Aorta (tissue), 5 donors: Measurements from ENCODE around the gene APCDD1. TPM values are rescaled to one million over a fixed set of nuclear protein-coding genes. Genes with fewer than 3 reads are reported as not detected.
"Not testable (repeated sequence)": the region's sequence is repeated elsewhere in the genome, so short reads cannot be mapped to it uniquely, and the experiment has no call there.

ENCODE experiments used
- ATAC-seq: fragments of 200-7000 bp; cut with Tn5 transposase; one replicate; pipeline ENCODE4 v1.9.1; 2022; ENCODE audit warnings: moderate library complexity; ENCODE audit not compliant: low FRiP score
- DNase-seq, 2 donors: peaks; one replicate each; pipeline ENCODE4 v3.0.0-alpha.2; 2020
- H3K27ac ChIP-seq, 2 donors: one replicate each; pipeline ENCODE4 v1.5.1; 2013; ENCODE audit warnings: low read length in 2 of 2, mild to moderate bottlenecking in 2 of 2, moderate library complexity in 2 of 2, control low read depth in 1 of 2, inconsistent platforms in 1 of 2, low read depth in 1 of 2
- H3K27me3 ChIP-seq, 2 donors: one replicate each; pipeline ENCODE4 v1.6.1; 2013; ENCODE audit warnings: control low read depth in 1 of 2, low read length in 1 of 2, mild to moderate bottlenecking in 1 of 2, moderate library complexity in 1 of 2; ENCODE audit not compliant: insufficient read depth in 2 of 2, control insufficient read depth in 1 of 2
- H3K36me3 ChIP-seq, 2 donors: one replicate each; pipeline ENCODE4 v1.6.1; 2013; ENCODE audit warnings: control low read depth in 1 of 2, low read length in 1 of 2, mild to moderate bottlenecking in 1 of 2; ENCODE audit not compliant: insufficient read depth in 2 of 2, control insufficient read depth in 1 of 2
- H3K4me1 ChIP-seq, 2 donors: one replicate each; pipeline ENCODE4 v1.6.1; 2013; ENCODE audit warnings: low read length in 2 of 2, control low read depth in 1 of 2, mild to moderate bottlenecking in 1 of 2, moderate library complexity in 1 of 2; ENCODE audit not compliant: insufficient read depth in 2 of 2, control insufficient read depth in 1 of 2
- H3K4me3 ChIP-seq, 2 donors: one replicate each; pipeline ENCODE4 v1.5.1; 2013; ENCODE audit warnings: low read length in 2 of 2, control low read depth in 1 of 2, mild to moderate bottlenecking in 1 of 2
- H3K9me3 ChIP-seq: one replicate; pipeline ENCODE4 v1.6.1; 2013; ENCODE audit warnings: mild to moderate bottlenecking, low read length; ENCODE audit not compliant: control insufficient read depth
- WGBS, 2 donors: extraction: QIAGEN DNeasy Blood & Tissue Kit; methylation state at CpG; one replicate each; pipeline ENCODE4 v1.1.7; 2013; 5-methylcytosine and 5-hydroxymethylcytosine counted together
- intact Hi-C, 2 donors: fragments of 100-400 bp; cut with DNase I; formaldehyde crosslinking; loops; one replicate each; pipeline versions ENCODE4 v1.14.2 to v1.15.0; 2022
- polyA plus RNA-seq, 2 donors: library from polyadenylated mRNA; stranded (reverse); fragments of 200-250 nt; gene quantifications; one replicate each; pipeline ENCODE4 v1.2.3, GENCODE V29; 2013
- total RNA-seq, 2 donors: library from RNA; stranded (reverse); fragmentation: NEBNext Ultra II Directional; extraction: Animal tissue kit (Norgen Biotek cat#: 25700); gene quantifications; one replicate each; pipeline ENCODE4 v1.2.1, GENCODE V29; 2021
- donor health status: healthy with polysubstance abuse.
- donor health status: Bipolar disorder and iron deficiency.
- donor health status: DM: no; HTN: no; CAD: no.
- donor health status: DM: no; HTN: no; CAD: no.
- donor health status: DM: yes; HTN: yes; CAD: no.

APCDD1 gene
- total and polyA plus RNA-seq, 4 donors = 7.6 to 45.5 (median 10.5) TPM

- ATAC-seq = no peak
- H3K27ac ChIP-seq = no peak overlapping the region
- intact Hi-C loops = no loop called here
- H3K9me3 ChIP-seq = no peaks in the 10 kb centered on the region
- WGBS, 2 donors = 94 to 98% methylated on average over 4 of the region's 4 CpGs
- H3K4me1 ChIP-seq = no peaks in the 10 kb centered on the region
- no peak for DNase-seq
- no peak overlapping the region for H3K4me3 ChIP-seq
- no peaks in the 10 kb centered on the region for H3K36me3 ChIP-seq
- no peaks in the 10 kb centered on the region for H3K27me3 ChIP-seq
These were observed 9.3 kb downstream of the APCDD1 start for GRCh38 chr18:10463741-10464140.

GRCh38 chr18:10464161-10464648 lies 9.8 kb downstream of the APCDD1 start:
- ATAC-seq, H3K27ac ChIP-seq, H3K4me3 ChIP-seq, intact Hi-C loops, H3K9me3 ChIP-seq, H3K36me3 ChIP-seq, H3K4me1 ChIP-seq, H3K27me3 ChIP-seq, DNase-seq: not testable (repeated sequence)
- 99 to 100% methylated on average over 2 of the region's 2 CpGs for WGBS, 2 donors

GRCh38 chr18:10465174-10465939 lies 10.9 kb downstream of the APCDD1 start:
- Histone ChIP-seq H3K36me3 (no peaks in the 10 kb centered on the region), H3K4me1 (no peaks in the 10 kb centered on the region), H3K27ac (no peak overlapping the region), H3K9me3 (no peaks in the 10 kb centered on the region), H3K4me3 (no peak overlapping the region), H3K27me3 (no peaks in the 10 kb centered on the region)
- no peak for DNase-seq
- no peak for ATAC-seq
- WGBS, 2 donors = 79 to 82% methylated on average over 9 of the region's 9 CpGs
- intact Hi-C loops = no loop called here

DNA sequence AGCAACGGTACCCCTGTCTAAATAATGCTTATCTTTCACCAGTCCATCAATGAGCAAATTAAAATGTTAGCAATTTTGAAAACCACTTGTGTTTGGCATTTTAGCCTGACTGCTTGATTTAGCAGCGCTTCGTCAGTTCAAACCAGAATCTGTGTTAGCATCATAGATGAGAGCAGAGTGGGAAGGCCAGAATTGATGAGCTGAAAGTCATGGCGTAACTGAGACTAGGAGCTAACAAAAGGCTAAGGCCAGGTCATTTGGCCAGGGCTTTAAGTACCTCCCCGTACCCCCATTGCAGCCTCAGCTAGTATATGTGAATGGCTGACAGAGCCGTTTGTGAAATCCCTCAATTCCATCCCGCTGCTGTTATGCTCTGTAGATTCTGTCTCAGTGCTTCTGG lies 16.0 kb downstream of the APCDD1 start:
- Histone ChIP-seq H3K36me3 (no peaks in the 10 kb centered on the region), H3K4me3 (no peak overlapping the region), H3K27ac (no peak overlapping the region), H3K9me3 (no peaks in the 10 kb centered on the region), H3K27me3 (no peaks in the 10 kb centered on the region), H3K4me1 (no peaks in the 10 kb centered on the region)
- ATAC-seq (no peak), DNase-seq (no peak)
- 88 to 89% methylated on average over 7 of the region's 7 CpGs for WGBS, 2 donors
- intact Hi-C loops = no loop called here

DNA sequence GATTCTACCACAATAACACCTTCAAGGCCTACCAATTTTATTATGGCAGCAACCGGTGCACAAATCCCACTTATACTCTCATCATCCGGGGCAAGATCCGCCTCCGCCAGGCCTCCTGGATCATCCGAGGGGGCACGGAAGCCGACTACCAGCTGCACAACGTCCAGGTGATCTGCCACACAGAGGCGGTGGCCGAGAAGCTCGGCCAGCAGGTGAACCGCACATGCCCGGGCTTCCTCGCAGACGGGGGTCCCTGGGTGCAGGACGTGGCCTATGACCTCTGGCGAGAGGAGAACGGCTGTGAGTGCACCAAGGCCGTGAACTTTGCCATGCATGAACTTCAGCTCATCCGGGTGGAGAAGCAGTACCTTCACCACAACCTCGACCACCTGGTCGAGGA lies 17.1 kb downstream of the APCDD1 start:
- intact Hi-C loops = no loop called here
- Histone ChIP-seq H3K36me3 (no peaks in the 10 kb centered on the region), H3K4me1 (no peaks in the 10 kb centered on the region), H3K4me3 (no peak overlapping the region), H3K27me3 (no peaks in the 10 kb centered on the region), H3K9me3 (no peaks in the 10 kb centered on the region), H3K27ac (no peak overlapping the region)
- no peak for ATAC-seq
- DNase-seq = no peak
- WGBS, 2 donors = 90 to 96% methylated on average over 22 of the region's 22 CpGs

GRCh38 chr18:10473132-10473531 lies 18.7 kb downstream of the APCDD1 start:
- Histone ChIP-seq H3K36me3 (no peaks in the 10 kb centered on the region), H3K4me3 (no peak overlapping the region), H3K4me1 (no peaks in the 10 kb centered on the region), H3K27me3 (no peaks in the 10 kb centered on the region), H3K9me3 (no peaks in the 10 kb centered on the region), H3K27ac (no peak overlapping the region)
- ATAC-seq (no peak), DNase-seq (no peak)
- 69 to 77% methylated on average over 5 of the region's 5 CpGs for WGBS, 2 donors
- intact Hi-C loops = no loop called here

DNA sequence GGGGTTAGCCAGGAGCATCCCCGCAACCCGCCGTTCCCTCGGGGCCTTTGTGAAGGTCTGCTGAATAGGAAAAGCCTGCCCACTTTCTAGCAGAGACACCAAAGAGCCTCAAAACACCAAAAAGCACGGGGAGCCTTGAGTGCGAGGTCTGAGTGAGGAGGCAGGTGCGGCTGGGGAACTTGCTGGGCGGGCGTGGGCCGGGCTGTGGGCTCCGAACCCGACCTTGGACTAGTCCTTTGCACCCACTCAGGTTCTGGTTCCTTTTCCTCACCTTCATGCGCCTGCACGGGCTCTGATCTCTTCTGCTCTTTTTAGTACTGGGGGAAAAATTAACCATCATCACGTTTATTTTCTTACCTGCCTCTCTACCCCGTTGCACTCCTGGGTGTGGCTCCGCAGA lies 19.9 kb downstream of the APCDD1 start:
- Histone ChIP-seq H3K4me1 (no peaks in the 10 kb centered on the region), H3K4me3 (no peak overlapping the region), H3K27me3 (no peaks in the 10 kb centered on the region), H3K36me3 (no peaks in the 10 kb centered on the region), H3K9me3 (no peaks in the 10 kb centered on the region), H3K27ac (no peak overlapping the region)
- WGBS, 2 donors = 96 to 97% methylated on average over 17 of the region's 17 CpGs
- intact Hi-C loops = no loop called here
- DNase-seq (no peak), ATAC-seq (no peak)

GRCh38 chr18:10475276-10475653 lies 20.8 kb downstream of the APCDD1 start:
- Histone ChIP-seq H3K4me1 (no peaks in the 10 kb centered on the region), H3K36me3 (no peaks in the 10 kb centered on the region), H3K27ac (no peak overlapping the region), H3K9me3 (no peaks in the 10 kb centered on the region), H3K4me3 (no peak overlapping the region), H3K27me3 (no peaks in the 10 kb centered on the region)
- ATAC-seq (no peak), DNase-seq (no peak)
- WGBS, 2 donors = 90 to 96% methylated on average over 3 of the region's 3 CpGs
- intact Hi-C loops = no loop called here

DNA sequence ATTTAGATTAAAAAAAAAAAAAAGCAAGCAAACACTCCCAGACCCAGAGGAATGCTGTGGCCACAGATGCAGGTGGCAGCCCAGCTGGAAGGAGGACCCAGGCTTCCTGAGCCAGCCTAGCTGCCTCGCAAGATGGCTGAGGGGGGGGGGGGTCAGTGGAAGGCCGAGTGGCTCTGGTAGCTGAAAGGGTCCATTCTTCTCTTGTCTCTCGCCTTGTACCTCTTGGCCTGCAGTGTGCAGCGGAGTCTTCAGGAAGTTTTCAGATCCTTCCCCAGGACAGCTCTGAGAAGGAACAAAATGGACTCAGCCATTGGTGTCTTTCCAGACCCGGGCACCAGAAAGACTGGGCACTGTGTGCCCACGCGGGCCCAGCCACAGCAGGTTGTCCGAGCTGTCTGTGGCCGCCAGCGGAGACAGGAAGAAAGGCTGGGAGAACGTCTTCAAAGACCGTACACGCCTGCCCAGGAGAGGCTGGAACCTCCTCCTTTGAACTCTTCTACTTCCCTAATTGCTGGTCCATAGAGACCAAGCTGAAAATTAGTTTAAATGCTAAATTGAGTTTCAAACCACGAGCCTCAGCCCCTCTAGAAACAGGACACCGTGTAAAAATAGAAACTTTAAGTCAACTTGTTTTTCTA lies 21.3 kb downstream of the APCDD1 start:
- intact Hi-C loops = no loop called here

More for the DNA sequence above, 21.3 kb downstream of the APCDD1 start:
- WGBS, 2 donors = 51 to 59% methylated on average over 15 of the region's 15 CpGs
- Histone ChIP-seq H3K36me3 (no peaks in the 10 kb centered on the region), H3K4me3 (no peak overlapping the region), H3K9me3 (no peaks in the 10 kb centered on the region), H3K27ac (no peak overlapping the region), H3K27me3 (no peaks in the 10 kb centered on the region), H3K4me1 (no peaks in the 10 kb centered on the region)
- no peak for DNase-seq
- ATAC-seq = no peak
